Measurements from ENCODE around the gene TTC4.

DNA sequence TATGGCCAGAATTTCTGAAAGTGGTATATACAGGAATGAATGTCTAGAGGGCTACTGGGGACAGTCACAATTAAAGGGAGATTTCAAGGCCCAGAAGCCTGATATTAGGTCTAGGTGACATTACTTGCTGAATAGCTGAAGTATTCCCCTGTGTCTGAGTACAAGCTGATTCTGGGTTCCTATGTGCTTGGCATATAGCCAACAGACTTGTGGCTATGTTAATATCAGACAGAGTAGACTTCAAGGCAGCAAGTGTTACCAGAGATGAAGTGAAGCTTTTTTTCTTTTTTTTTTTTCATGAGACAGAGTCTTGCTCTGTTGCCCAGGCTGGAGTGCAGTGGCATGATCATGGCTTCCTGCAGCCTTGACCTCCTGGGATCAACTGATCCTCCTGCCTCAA is 8.3 kb downstream of the TTC4 start:
- TF ChIP-seq, protein P1, sequence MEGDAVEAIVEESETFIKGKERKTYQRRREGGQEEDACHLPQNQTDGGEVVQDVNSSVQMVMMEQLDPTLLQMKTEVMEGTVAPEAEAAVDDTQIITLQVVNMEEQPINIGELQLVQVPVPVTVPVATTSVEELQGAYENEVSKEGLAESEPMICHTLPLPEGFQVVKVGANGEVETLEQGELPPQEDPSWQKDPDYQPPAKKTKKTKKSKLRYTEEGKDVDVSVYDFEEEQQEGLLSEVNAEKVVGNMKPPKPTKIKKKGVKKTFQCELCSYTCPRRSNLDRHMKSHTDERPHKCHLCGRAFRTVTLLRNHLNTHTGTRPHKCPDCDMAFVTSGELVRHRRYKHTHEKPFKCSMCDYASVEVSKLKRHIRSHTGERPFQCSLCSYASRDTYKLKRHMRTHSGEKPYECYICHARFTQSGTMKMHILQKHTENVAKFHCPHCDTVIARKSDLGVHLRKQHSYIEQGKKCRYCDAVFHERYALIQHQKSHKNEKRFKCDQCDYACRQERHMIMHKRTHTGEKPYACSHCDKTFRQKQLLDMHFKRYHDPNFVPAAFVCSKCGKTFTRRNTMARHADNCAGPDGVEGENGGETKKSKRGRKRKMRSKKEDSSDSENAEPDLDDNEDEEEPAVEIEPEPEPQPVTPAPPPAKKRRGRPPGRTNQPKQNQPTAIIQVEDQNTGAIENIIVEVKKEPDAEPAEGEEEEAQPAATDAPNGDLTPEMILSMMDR (IDR thresholded peaks at IDR 0.05 in 8 of 11, conservative IDR thresholded peaks at IDR 0.05 in 3 of 11) = no peak
- TF ChIP-seq POLR2A (IDR thresholded peaks at IDR 0.05) (no peak), POLR2AphosphoS5 (IDR thresholded peaks at IDR 0.05) (no peak)

All from spleen (tissue), 7 donors.